Smooth muscle cell (in vitro differentiated cells): Measurements from ENCODE around the gene SPRED2. TPM values are rescaled to one million over a fixed set of nuclear protein-coding genes. Genes with fewer than 3 reads are reported as not detected.
"Not testable (repeated sequence)": the region's sequence is repeated elsewhere in the genome, so short reads cannot be mapped to it uniquely, and the experiment has no call there.

Experiments
- DNase-seq: peaks from one replicate; lab custom pipeline; 2025; ENCODE audit not compliant: unreplicated experiment; lab: John Stamatoyannopoulos, UW
- H2AFZ ChIP-seq: fragments of 200-600 bp; sonication (generic); 2 replicates; pipeline ENCODE4 v1.6.0; 2016; ENCODE audit warnings: antibody characterized with exemption, low read depth, mild to moderate bottlenecking
- H3F3A ChIP-seq: fragments of 200-600 bp; sonication (generic); 2 replicates; pipeline ENCODE4 v1.6.0; 2017; ENCODE audit warnings: antibody characterized with exemption, low read depth
- H3K27ac ChIP-seq: fragments of 200-600 bp; sonication (generic); 2 replicates; pipeline ENCODE4 v1.5.1; 2016; ENCODE audit warnings: low read depth, mild to moderate bottlenecking
- H3K27me3 ChIP-seq: fragments of 200-600 bp; sonication (generic); 2 replicates; pipeline ENCODE4 v1.6.1; 2016; ENCODE audit warnings: low read depth, mild to moderate bottlenecking
- H3K36me3 ChIP-seq: fragments of 200-600 bp; sonication (generic); 2 replicates; pipeline ENCODE4 v1.5.1; 2016; ENCODE audit warnings: low read depth
- H3K4me1 ChIP-seq: fragments of 200-600 bp; sonication (generic); 2 replicates; pipeline ENCODE4 v1.5.1; 2016; ENCODE audit warnings: low read depth
- H3K4me2 ChIP-seq: fragments of 200-600 bp; sonication (generic); 2 replicates; pipeline ENCODE4 v1.6.0; 2016; ENCODE audit warnings: mild to moderate bottlenecking
- H3K4me3 ChIP-seq: fragments of 200-600 bp; sonication (generic); 2 replicates; pipeline ENCODE4 v1.5.1; 2016; ENCODE audit warnings: mild to moderate bottlenecking
- H3K79me2 ChIP-seq: fragments of 200-600 bp; sonication (generic); 2 replicates; pipeline ENCODE4 v1.6.0; 2016; ENCODE audit warnings: low read depth, mild to moderate bottlenecking
- H3K9ac ChIP-seq: fragments of 200-600 bp; sonication (generic); 2 replicates; pipeline ENCODE4 v1.6.0; 2016; ENCODE audit warnings: low read depth
- H3K9me3 ChIP-seq: fragments of 200-600 bp; sonication (generic); replicated peaks from 2 replicates; pipeline ENCODE4 v1.5.1; 2016; ENCODE audit warnings: low read depth
- H4K20me1 ChIP-seq: fragments of 200-600 bp; sonication (generic); 2 replicates; pipeline ENCODE4 v1.6.0; 2016; ENCODE audit warnings: low read depth
- WGBS: methylation state at CpG from one replicate; pipeline ENCODE4 v1.1.7; 2016; ENCODE audit warnings: low lambda C conversion rate; 5-methylcytosine and 5-hydroxymethylcytosine counted together
- polyA plus RNA-seq: library from polyadenylated mRNA; unstranded; fragments of >200 nt; fragmentation: Nextera tagmentation; extraction: Ambion mirVana; gene quantifications from 2 replicates; pipeline ENCODE4 v1.2.1, GENCODE V29; 2016
- total RNA-seq: library from RNA; depleted of rRNA; stranded (reverse); fragments of >200 nt; gene quantifications from 2 replicates; pipeline ENCODE4 v1.2.3, GENCODE V29; 2014
- TF ChIP-seq, protein P1 (sequence below): fragments of 200-600 bp; sonication (generic); IDR thresholded peaks from 2 replicates; pipeline ENCODE4 v1.5.1; 2017; ENCODE audit warnings: borderline replicate concordance, mild to moderate bottlenecking, antibody characterized with exemption; ENCODE audit not compliant: insufficient read depth, poor library complexity, severe bottlenecking

The SPRED2 gene
- total and polyA plus RNA-seq, 2 experiments from 2014 or later: 18.3 to 23.7 TPM

DNA sequence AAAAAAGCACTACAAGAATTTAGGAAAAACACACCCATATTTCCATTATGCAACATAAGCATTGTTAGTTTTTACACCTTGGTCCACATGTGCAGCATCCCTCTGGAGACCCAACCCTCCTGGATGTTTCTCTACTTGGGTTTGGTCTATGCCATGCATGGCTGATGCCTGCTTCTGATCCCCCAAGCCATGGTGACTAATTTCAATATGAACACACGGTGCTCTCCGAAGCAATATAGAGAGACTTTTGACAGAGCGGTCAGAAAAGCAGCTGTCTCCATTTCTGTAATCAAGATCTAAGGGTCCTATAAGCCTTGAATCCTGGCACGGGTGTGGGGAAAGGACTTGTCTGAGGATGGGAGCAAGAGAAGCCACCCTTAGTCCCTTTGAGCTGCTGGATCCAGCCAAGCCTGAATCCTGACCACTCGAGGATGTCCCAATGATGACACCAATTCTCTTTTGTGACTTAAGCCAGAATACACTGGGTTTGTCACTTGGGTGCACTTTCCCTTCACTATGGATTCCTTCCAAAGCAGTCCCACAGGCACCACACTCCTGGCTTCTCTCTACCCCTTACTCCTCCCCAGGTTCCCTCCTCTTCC, 113.2 kb downstream of the SPRED2 start:
- Histone ChIP-seq H3K79me2 (no peaks in the 10 kb centered on the region), H3K36me3 (no peaks in the 10 kb centered on the region), H3K4me3 (no peak overlapping the region), H3K27ac (peak overlapping the region; percentile 95), H3K4me1 (peaks cover 8% of the 10 kb centered on the region), H3F3A (peaks cover 12% of the 10 kb centered on the region), H3K4me2 (peak overlapping the region; percentile 7), H4K20me1 (peaks cover 2% of the 10 kb centered on the region), H3K9me3 (no peaks in the 10 kb centered on the region), H3K27me3 (no peaks in the 10 kb centered on the region), H2AFZ (no peak overlapping the region), H3K9ac (peak overlapping the region; percentile 87)
- 98% methylated on average over 5 of the region's 5 CpGs for WGBS
- no peak for DNase-seq
- TF ChIP-seq, protein P1, sequence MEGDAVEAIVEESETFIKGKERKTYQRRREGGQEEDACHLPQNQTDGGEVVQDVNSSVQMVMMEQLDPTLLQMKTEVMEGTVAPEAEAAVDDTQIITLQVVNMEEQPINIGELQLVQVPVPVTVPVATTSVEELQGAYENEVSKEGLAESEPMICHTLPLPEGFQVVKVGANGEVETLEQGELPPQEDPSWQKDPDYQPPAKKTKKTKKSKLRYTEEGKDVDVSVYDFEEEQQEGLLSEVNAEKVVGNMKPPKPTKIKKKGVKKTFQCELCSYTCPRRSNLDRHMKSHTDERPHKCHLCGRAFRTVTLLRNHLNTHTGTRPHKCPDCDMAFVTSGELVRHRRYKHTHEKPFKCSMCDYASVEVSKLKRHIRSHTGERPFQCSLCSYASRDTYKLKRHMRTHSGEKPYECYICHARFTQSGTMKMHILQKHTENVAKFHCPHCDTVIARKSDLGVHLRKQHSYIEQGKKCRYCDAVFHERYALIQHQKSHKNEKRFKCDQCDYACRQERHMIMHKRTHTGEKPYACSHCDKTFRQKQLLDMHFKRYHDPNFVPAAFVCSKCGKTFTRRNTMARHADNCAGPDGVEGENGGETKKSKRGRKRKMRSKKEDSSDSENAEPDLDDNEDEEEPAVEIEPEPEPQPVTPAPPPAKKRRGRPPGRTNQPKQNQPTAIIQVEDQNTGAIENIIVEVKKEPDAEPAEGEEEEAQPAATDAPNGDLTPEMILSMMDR: no peak

DNA sequence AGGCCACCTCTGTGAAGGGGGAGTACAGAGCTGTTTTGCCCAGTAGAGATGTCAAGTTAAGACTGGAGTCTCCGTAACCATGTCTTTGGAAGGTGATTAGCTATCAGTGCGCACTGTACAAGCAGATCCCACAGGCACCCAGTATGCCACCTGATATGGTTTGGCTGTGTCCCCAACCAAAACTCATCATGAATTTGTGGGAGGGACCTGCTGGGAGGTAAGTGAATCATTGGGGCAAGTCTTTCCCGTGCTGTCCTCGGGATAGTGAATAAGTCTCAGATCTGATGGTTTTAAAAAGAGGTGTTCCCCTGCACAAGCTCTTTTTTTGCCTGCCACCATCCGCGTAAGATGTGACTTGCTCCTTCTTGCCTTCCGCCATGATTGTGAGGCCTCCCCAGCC, 114.6 kb downstream of the SPRED2 start:
- no peak overlapping the region for H3K4me2 ChIP-seq
- no peak overlapping the region for H3K4me3 ChIP-seq
- H3K27me3 ChIP-seq: no peaks in the 10 kb centered on the region
- H4K20me1 ChIP-seq: peaks cover 2% of the 10 kb centered on the region
- 97% methylated on average over 7 of the region's 7 CpGs for WGBS
- H2AFZ ChIP-seq: no peak overlapping the region
- no peaks in the 10 kb centered on the region for H3K79me2 ChIP-seq
- H3K9me3 ChIP-seq: no peaks in the 10 kb centered on the region
- no peak overlapping the region for H3K27ac ChIP-seq
- peaks cover 8% of the 10 kb centered on the region for H3K4me1 ChIP-seq
- H3K36me3 ChIP-seq: peaks cover 2% of the 10 kb centered on the region
- no peak overlapping the region for H3K9ac ChIP-seq
- DNase-seq: no peak
- peaks cover 12% of the 10 kb centered on the region for H3F3A ChIP-seq
- TF ChIP-seq, protein P1: no peak

DNA sequence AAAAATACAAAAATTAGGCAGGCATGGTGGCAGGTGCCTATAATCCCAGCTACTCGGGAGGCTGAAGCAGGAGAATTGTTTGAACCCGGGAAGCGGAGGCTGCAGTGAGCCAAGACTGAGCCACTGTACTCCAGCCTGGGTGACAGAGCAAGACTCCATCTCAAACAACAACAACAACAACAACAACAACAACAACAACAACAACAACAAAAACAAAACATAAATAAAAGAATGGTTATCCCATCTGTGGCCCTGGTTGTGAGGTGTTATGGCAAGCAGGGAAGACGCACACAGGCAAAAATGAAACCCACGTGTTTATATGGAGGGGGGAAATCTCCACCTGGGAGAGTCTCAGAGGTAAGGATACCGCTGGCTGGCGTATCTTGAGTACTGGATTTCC, 115.0 kb downstream of the SPRED2 start:
- H3K27me3 ChIP-seq, H3K36me3 ChIP-seq, H3K79me2 ChIP-seq, H3K4me3 ChIP-seq, H3K4me1 ChIP-seq, H3K27ac ChIP-seq, H3K9me3 ChIP-seq, H3K9ac ChIP-seq, H2AFZ ChIP-seq, H4K20me1 ChIP-seq, H3K4me2 ChIP-seq, DNase-seq: not testable (repeated sequence)
- 92% methylated on average over 7 of the region's 7 CpGs for WGBS
- H3F3A ChIP-seq: peaks cover 15% of the 10 kb centered on the region

DNA sequence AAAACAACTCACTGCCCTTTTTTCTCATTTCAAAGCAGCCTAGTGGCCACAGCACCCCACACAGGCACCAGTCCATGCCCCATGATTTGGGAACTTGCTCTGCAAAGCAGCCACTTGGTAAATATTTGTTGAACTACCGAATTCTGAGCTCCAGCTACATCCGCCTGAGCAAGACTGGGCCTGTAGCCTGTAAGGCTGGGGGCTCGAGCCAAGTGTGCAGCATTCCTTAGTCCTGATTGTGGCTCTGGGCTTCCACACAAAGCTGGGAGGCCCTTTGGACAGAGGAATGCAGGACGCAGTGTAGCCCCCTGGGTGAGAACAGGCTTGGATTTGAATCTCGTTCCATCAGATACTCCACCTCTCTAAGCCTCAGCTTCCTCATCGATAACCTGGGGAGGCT, 116.3 kb downstream of the SPRED2 start:
- H3K36me3 ChIP-seq: peaks cover 11% of the 10 kb centered on the region
- H3K4me2 ChIP-seq: peak overlapping the region; percentile 10
- no peaks in the 10 kb centered on the region for H3K9me3 ChIP-seq
- WGBS: 65% methylated on average over 6 of the region's 6 CpGs
- peak overlapping the region; percentile 7 for H3K9ac ChIP-seq
- H3K79me2 ChIP-seq: no peaks in the 10 kb centered on the region
- no peak overlapping the region for H2AFZ ChIP-seq
- H3K4me3 ChIP-seq: no peak overlapping the region
- H3K27ac ChIP-seq: peak overlapping the region; percentile 70
- no peaks in the 10 kb centered on the region for H3K27me3 ChIP-seq
- H4K20me1 ChIP-seq: peaks cover 2% of the 10 kb centered on the region
- H3K4me1 ChIP-seq: peaks cover 8% of the 10 kb centered on the region
- no peak for DNase-seq
- TF ChIP-seq, protein P1: no peak
- H3F3A ChIP-seq: peaks cover 16% of the 10 kb centered on the region
